ENCODE data around the gene KAT8.

The KAT8 gene

DNA sequence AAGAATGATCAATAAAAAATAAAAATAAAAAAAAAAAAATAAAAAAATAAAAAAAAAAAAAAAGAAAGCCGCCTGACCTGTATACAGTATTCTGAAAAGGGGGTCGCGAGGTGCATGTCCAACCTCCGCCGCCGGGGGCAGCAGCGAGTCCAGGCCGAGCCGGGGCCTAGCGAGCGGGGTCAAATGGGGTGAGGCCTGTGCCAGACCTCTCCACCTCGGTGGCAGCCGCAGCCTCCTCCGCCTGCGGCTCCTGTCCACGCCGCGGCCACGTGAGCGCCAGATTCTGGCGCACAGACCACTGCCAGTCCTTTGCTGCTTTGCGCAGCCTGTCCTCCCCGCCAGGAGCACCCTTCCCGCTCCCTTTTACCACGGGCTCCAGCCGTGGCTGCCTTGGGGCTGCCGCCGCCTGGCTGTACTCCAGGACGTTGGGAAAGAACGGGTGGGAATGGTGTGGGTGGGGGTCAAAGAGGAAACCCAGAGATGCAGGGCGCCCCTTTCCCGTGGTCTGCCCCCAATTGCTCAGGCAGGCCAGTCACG is 11.7 kb upstream of the KAT8 start:
- Mint-ChIP-seq H3K4me1 (peaks cover 15% of the 10 kb centered on the region), H3K27ac (ENCODE audit: low read depth) (no peak overlapping the region), H3K36me3 (ENCODE audit: insufficient read depth) (no peaks in the 10 kb centered on the region), H3K4me3 (no peak overlapping the region), H3K9me3 (no peaks in the 10 kb centered on the region), H3K27me3 (no peaks in the 10 kb centered on the region)
- DNase-seq (ENCODE audit: low spot score in 2 of 2) (peak; percentile 63 to 73), ATAC-seq (replicated peaks; ENCODE audit: extremely low read depth, poor library complexity, severe bottlenecking) (peak; percentile 59)

DNA sequence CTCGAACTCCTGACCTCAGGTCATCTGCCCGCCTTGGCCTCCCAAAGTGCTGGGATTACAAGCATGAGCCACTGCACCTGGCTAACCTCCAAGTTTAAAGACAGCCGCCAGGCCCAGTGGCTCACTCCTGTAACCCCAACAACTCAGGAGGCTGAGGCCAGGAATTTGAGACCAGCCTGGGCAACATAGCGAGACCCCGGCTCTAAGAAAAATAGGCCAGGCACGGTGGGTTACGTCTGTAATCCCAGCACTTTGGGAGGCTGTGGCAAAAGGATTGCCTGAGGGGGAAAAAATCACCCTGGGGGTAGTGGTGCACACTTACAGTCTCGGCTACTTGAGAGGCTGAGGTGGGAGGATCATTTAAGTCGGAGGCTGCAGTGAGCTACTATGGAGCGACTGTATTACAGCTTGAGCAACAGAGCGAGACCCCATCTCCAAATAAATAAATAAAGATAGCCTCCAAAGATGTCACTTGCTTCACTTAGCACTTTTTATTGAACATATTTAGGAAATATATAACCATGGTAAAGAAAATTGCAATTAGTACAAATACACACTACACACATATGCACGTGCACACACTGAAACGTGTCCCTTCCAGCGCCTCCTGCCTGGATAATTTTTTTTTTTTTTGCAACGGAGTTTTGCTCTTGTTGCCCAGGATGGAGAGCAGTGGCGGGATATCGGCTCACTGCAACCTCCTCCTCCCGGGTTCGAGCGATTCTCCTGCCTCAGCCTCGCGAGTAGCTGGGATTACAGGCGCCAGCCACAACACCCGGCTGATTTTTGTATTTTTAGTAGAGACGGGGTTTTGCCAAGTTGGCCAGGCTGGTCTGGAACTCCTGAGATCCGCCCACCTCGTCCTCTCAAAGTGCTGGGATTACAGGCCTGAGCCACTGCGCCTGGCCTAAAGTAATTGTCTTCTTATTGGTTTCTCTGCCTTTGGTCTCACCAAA is 10.7 kb upstream of the KAT8 start:
- DNase-seq (ENCODE audit: low spot score in 2 of 2) (no peak), ATAC-seq (replicated peaks; ENCODE audit: extremely low read depth, poor library complexity, severe bottlenecking) (no peak)
- no peaks in the 10 kb centered on the region for H3K27me3 Mint-ChIP-seq
- peak overlapping the region; percentile 86 for H3K4me3 Mint-ChIP-seq
- H3K36me3 Mint-ChIP-seq (ENCODE audit: insufficient read depth) = peaks cover 3% of the 10 kb centered on the region
- H3K4me1 Mint-ChIP-seq = peaks cover 15% of the 10 kb centered on the region
- H3K9me3 Mint-ChIP-seq = no peaks in the 10 kb centered on the region
- H3K27ac Mint-ChIP-seq (ENCODE audit: low read depth) = no peak overlapping the region

DNA sequence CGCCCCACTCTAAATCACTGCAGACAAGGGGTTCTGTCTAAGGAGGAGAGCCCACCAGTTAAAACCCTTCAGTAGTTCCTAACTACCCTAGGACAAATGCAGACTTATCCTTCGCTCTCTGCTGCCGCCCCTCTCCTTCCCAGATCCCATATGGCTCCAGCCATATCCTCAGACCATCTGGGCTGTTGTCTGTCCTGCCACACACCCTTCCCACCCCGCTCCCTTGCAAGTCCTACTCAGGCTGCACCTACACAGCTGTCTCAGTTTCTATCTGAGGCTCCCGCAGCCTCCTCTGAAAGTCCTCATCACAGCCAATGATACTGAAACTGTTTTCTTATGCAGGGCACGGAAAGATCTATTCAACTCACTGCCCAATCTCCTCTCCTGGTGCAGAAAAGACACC is 10.0 kb upstream of the KAT8 start:
- Mint-ChIP-seq H3K27me3 (no peaks in the 10 kb centered on the region), H3K36me3 (ENCODE audit: insufficient read depth) (peaks cover 3% of the 10 kb centered on the region), H3K4me1 (peaks cover 15% of the 10 kb centered on the region), H3K27ac (ENCODE audit: low read depth) (peak overlapping the region; percentile 80), H3K4me3 (peak overlapping the region; percentile 86), H3K9me3 (no peaks in the 10 kb centered on the region)
- ATAC-seq (replicated peaks; ENCODE audit: extremely low read depth, poor library complexity, severe bottlenecking) (no peak), DNase-seq (ENCODE audit: low spot score in 2 of 2) (no peak)

DNA sequence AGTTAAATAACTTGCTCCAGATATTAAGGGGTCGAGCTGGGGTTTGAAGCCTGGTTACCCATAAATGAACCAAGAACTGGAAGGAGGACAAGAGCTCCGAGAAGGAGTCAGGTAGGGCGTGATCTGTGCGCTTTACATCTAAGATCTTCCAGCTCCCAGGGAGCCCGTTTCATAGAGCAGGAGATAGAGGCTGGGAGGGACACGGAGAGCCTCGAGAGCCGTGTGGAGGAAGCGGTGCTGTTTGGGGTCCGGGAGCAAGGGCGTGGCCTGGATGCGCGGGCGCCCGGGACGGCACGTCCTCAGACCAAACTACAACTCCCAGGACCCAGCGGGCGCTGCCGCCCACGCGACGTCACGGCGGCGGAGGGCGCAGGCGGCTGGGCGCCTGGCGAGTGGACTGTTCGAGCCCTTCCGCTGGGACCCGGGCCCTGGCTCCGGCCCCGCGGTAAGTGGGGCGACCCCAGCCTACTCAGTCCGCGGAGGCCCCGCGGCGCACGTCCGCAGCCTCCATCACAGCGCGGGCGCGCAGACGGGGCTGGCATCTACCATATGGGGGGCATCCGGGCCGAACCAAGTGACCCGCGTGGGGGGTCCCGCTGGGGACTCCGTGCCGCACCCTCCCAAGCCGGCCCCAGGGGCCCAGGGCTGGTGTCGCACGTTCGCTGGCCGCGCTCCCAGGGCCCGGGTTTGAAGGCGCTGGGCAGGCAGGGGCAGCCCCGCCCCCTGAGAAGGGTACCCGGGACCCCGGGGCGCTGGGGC is 9.2 kb upstream of the KAT8 start, which contains the start of gene BCKDK:
BCKDK (plus strand) TSS at position 352 of the 759 bp plus-strand sequence. CDS start 838 bp downstream, outside the sequence.
- Mint-ChIP-seq H3K4me1 (peaks cover 15% of the 10 kb centered on the region), H3K9me3 (no peaks in the 10 kb centered on the region), H3K36me3 (ENCODE audit: insufficient read depth) (peaks cover 3% of the 10 kb centered on the region), H3K27me3 (no peaks in the 10 kb centered on the region), H3K4me3 (peak within 1 kb of the TSS; percentile 86), H3K27ac (ENCODE audit: low read depth) (peak within 1 kb of the TSS; percentile 80)
- ATAC-seq (replicated peaks; ENCODE audit: extremely low read depth, poor library complexity, severe bottlenecking) = peak; percentile 69
- DNase-seq (ENCODE audit: low spot score in 2 of 2) = no peak

GRCh38 chr16:31108794-31109558 is 8.5 kb upstream of the KAT8 start:
- H3K4me3 Mint-ChIP-seq = peak overlapping the region; percentile 86
- peaks cover 3% of the 10 kb centered on the region for H3K36me3 Mint-ChIP-seq (ENCODE audit: insufficient read depth)
- ATAC-seq (replicated peaks; ENCODE audit: extremely low read depth, poor library complexity, severe bottlenecking) = no peak
- no peaks in the 10 kb centered on the region for H3K27me3 Mint-ChIP-seq
- no peak for DNase-seq (ENCODE audit: low spot score in 2 of 2)
- peaks cover 15% of the 10 kb centered on the region for H3K4me1 Mint-ChIP-seq
- H3K27ac Mint-ChIP-seq (ENCODE audit: low read depth) = peak overlapping the region; percentile 80
- no peaks in the 10 kb centered on the region for H3K9me3 Mint-ChIP-seq

DNA sequence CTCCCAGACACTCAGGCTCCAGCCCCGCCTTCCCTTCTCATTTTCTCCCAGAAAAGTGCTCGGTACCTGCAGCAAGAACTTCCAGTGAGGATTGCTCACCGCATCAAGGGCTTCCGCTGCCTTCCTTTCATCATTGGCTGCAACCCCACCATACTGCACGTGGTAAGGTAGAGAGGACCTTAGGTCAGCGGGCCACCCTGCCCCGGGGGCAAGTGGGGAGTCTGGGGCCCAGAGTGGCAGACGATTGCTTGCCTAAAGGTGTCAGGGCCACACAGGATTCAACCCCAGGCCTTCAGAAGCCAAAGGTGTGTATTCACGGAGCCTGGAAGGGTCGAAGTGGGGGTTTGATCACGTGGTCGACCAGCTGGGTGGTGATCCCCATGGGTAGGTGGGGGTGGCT is 7.8 kb upstream of the KAT8 start:
- H3K9me3 Mint-ChIP-seq = no peaks in the 10 kb centered on the region
- peak overlapping the region; percentile 82 for H3K4me3 Mint-ChIP-seq
- no peaks in the 10 kb centered on the region for H3K27me3 Mint-ChIP-seq
- H3K4me1 Mint-ChIP-seq = peaks cover 15% of the 10 kb centered on the region
- DNase-seq (ENCODE audit: low spot score in 2 of 2) (no peak), ATAC-seq (replicated peaks; ENCODE audit: extremely low read depth, poor library complexity, severe bottlenecking) (no peak)
- H3K27ac Mint-ChIP-seq (ENCODE audit: low read depth) = no peak overlapping the region
- peaks cover 3% of the 10 kb centered on the region for H3K36me3 Mint-ChIP-seq (ENCODE audit: insufficient read depth)

GRCh38 chr16:31110106-31111034 is 7.1 kb upstream of the KAT8 start:
- ATAC-seq (replicated peaks; ENCODE audit: extremely low read depth, poor library complexity, severe bottlenecking) (no peak), DNase-seq (ENCODE audit: low spot score in 2 of 2) (no peak)
- peaks cover 3% of the 10 kb centered on the region for H3K36me3 Mint-ChIP-seq (ENCODE audit: insufficient read depth)
- H3K4me1 Mint-ChIP-seq = peaks cover 15% of the 10 kb centered on the region
- no peaks in the 10 kb centered on the region for H3K9me3 Mint-ChIP-seq
- peak overlapping the region; percentile 82 for H3K4me3 Mint-ChIP-seq
- no peaks in the 10 kb centered on the region for H3K27me3 Mint-ChIP-seq
- no peak overlapping the region for H3K27ac Mint-ChIP-seq (ENCODE audit: low read depth)

GRCh38 chr16:31111881-31112466 is 5.5 kb upstream of the KAT8 start:
- Mint-ChIP-seq H3K27ac (ENCODE audit: low read depth) (no peak overlapping the region), H3K9me3 (no peaks in the 10 kb centered on the region), H3K4me1 (peaks cover 15% of the 10 kb centered on the region), H3K4me3 (no peak overlapping the region), H3K27me3 (no peaks in the 10 kb centered on the region), H3K36me3 (ENCODE audit: insufficient read depth) (peaks cover 5% of the 10 kb centered on the region)
- ATAC-seq (replicated peaks; ENCODE audit: extremely low read depth, poor library complexity, severe bottlenecking) = no peak
- DNase-seq (ENCODE audit: low spot score in 2 of 2) = no peak

- ATAC-seq (replicated peaks; ENCODE audit: extremely low read depth, poor library complexity, severe bottlenecking) (no peak), DNase-seq (ENCODE audit: low spot score in 2 of 2) (no peak)
- Mint-ChIP-seq H3K4me1 (peaks cover 10% of the 10 kb centered on the region), H3K27ac (ENCODE audit: low read depth) (no peak overlapping the region), H3K4me3 (no peak overlapping the region), H3K9me3 (no peaks in the 10 kb centered on the region), H3K36me3 (ENCODE audit: insufficient read depth) (peaks cover 5% of the 10 kb centered on the region), H3K27me3 (no peaks in the 10 kb centered on the region)
Measured at GRCh38 chr16:31112711-31113110, 4.8 kb upstream of the KAT8 start.

- H3K27ac Mint-ChIP-seq (ENCODE audit: low read depth) = no peak overlapping the region
- no peak for ATAC-seq (replicated peaks; ENCODE audit: extremely low read depth, poor library complexity, severe bottlenecking)
- H3K4me3 Mint-ChIP-seq = no peak overlapping the region
- H3K36me3 Mint-ChIP-seq (ENCODE audit: insufficient read depth) = peaks cover 5% of the 10 kb centered on the region
- no peaks in the 10 kb centered on the region for H3K27me3 Mint-ChIP-seq
- DNase-seq (ENCODE audit: low spot score in 2 of 2) = no peak
- peaks cover 13% of the 10 kb centered on the region for H3K4me1 Mint-ChIP-seq
- no peaks in the 10 kb centered on the region for H3K9me3 Mint-ChIP-seq
Measured at GRCh38 chr16:31113121-31114120, 4.0 kb upstream of the KAT8 start.
